BLaER1 (cell line): ENCODE results near the gene RNASE12.

Experiments used
- H3K27ac ChIP-seq: shearing (Covaris generic); formaldehyde crosslinking; 2 replicates; pipeline ENCODE4 v1.8.1; 2022
- H3K27me3 ChIP-seq: shearing (Covaris generic); formaldehyde crosslinking; 2 replicates; pipeline ENCODE4 v1.8.1; 2022
- H3K36me3 ChIP-seq: shearing (Covaris generic); formaldehyde crosslinking; 2 replicates; pipeline ENCODE4 v1.8.1; 2022
- H3K4me1 ChIP-seq: shearing (Covaris generic); formaldehyde crosslinking; 2 replicates; pipeline ENCODE4 v1.8.1; 2022
- H3K4me2 ChIP-seq: shearing (Covaris generic); formaldehyde crosslinking; 2 replicates; pipeline ENCODE4 v1.8.1; 2022
- H3K4me3 ChIP-seq: shearing (Covaris generic); formaldehyde crosslinking; 2 replicates; pipeline ENCODE4 v1.8.1; 2022
- H3K9ac ChIP-seq: shearing (Covaris generic); formaldehyde crosslinking; 2 replicates; pipeline ENCODE4 v1.8.1; 2022
- H3K9me3 ChIP-seq: shearing (Covaris generic); formaldehyde crosslinking; 2 replicates; pipeline ENCODE4 v1.8.1; 2022
- H4K20me1 ChIP-seq: shearing (Covaris generic); formaldehyde crosslinking; 2 replicates; pipeline ENCODE4 v1.8.1; 2022
- Cebpa-rat ChIP-seq: shearing (Covaris generic); IDR thresholded peaks from 2 replicates; pipeline ENCODE4 v1.8.1; 2022

Gene RNASE12

DNA sequence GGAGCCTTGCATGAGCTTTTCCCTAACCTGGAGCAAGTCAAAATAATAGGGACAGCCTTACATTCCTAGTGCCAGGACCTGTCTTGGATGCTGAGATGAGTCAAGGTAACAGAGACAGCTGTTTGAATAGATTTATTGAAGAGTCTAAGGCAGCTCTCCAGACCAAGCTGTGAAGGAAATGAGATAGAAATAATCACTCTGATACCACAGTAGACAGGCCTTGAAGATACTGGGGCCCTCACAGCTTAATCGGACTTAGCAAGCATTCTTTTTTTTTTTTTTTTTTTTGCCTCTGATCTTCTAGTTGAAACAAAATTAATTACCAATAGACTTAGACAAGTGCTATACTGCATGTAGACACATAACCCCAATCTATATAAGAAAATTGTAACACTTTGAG lies 27.2 kb downstream of the RNASE12 start:
- H3K27me3 ChIP-seq: no peaks in the 10 kb centered on the region
- no peak for TF ChIP-seq Cebpa-rat
- H4K20me1 ChIP-seq: no peaks in the 10 kb centered on the region
- no peaks in the 10 kb centered on the region for H3K36me3 ChIP-seq
- H3K4me3 ChIP-seq: no peak overlapping the region
- H3K27ac ChIP-seq: no peak overlapping the region
- no peak overlapping the region for H3K4me2 ChIP-seq
- H3K9me3 ChIP-seq: peaks cover 10% of the 10 kb centered on the region
- no peaks in the 10 kb centered on the region for H3K4me1 ChIP-seq
- H3K9ac ChIP-seq: no peak overlapping the region

GRCh38 chr14:20560961-20561360 lies 30.2 kb downstream of the RNASE12 start, which contains the start of gene RNASE9:
Gene RNASE9 (minus strand): TSS chr14:20561047.
- Histone ChIP-seq H4K20me1 (no peaks in the 10 kb centered on the region), H3K27me3 (no peaks in the 10 kb centered on the region), H3K9ac (no peak within 1 kb of the TSS), H3K4me3 (no peak within 1 kb of the TSS), H3K9me3 (no peaks in the 10 kb centered on the region), H3K4me1 (no peaks in the 10 kb centered on the region), H3K4me2 (no peak within 1 kb of the TSS), H3K27ac (no peak within 1 kb of the TSS), H3K36me3 (no peaks in the 10 kb centered on the region)
- no peak for TF ChIP-seq Cebpa-rat

GRCh38 chr14:20559461-20559904 lies 31.7 kb downstream of the RNASE12 start:
- H3K9me3 ChIP-seq: no peaks in the 10 kb centered on the region
- no peak overlapping the region for H3K4me2 ChIP-seq
- H3K36me3 ChIP-seq: no peaks in the 10 kb centered on the region
- no peak overlapping the region for H3K4me3 ChIP-seq
- TF ChIP-seq Cebpa-rat: no peak
- no peaks in the 10 kb centered on the region for H3K27me3 ChIP-seq
- no peak overlapping the region for H3K9ac ChIP-seq
- H4K20me1 ChIP-seq: no peaks in the 10 kb centered on the region
- no peaks in the 10 kb centered on the region for H3K4me1 ChIP-seq
- no peak overlapping the region for H3K27ac ChIP-seq

DNA sequence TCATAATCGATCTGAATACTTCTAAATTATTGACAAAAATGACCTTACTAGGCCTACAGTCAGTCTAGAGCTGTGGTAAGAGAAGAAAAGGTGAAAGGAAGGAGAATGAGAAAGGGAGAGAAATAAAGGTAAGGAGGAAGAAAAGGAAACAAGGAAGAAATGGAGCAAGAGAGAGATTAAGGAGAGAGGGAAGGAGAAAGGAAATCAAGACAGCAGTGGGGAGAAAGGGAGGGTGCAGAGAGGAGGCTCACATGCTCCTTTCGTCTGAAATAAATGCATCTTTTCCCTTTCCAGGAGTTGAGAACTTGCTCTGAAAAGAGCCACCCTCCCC lies 34.0 kb downstream of the RNASE12 start:
- no peaks in the 10 kb centered on the region for H3K36me3 ChIP-seq
- TF ChIP-seq Cebpa-rat: no peak
- H3K27me3 ChIP-seq: no peaks in the 10 kb centered on the region
- H4K20me1 ChIP-seq: no peaks in the 10 kb centered on the region
- no peaks in the 10 kb centered on the region for H3K9me3 ChIP-seq
- no peak overlapping the region for H3K9ac ChIP-seq
- no peak overlapping the region for H3K4me2 ChIP-seq
- H3K27ac ChIP-seq: no peak overlapping the region
- no peaks in the 10 kb centered on the region for H3K4me1 ChIP-seq
- no peak overlapping the region for H3K4me3 ChIP-seq

DNA sequence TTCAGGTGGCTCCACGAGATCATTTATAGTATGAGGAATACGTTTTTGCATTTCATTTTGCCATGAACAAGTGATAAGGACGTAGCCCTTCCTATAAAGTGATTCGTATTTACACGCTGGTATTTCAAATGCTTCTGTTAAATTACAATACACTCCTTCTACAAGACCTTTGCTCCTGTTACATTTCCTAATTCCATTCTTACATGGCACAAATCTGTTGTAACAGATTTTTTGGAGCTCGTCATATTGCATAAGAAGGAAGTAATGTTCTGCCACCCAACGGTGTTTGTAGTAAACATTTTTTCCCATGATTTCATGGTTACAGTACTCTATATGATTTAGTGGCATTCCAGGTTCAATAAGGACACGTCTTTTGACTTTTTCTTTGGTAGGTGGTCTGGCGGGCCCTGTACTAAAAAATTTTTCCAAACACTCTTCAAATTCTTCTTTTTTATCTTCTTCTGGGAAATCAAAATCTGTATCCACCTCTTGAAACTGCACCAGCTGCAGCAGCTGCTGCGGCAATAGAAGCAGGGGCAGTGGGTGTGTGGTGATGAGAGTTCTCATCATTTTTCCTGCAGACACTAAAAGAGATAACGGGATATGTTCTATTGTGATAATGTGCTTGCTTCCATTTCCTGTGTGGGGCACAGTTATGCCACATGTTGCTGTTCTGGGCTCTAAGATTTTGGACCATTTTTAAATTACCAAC lies 34.5 kb downstream of the RNASE12 start:
- H3K4me3 ChIP-seq: no peak overlapping the region
- H3K9me3 ChIP-seq: no peaks in the 10 kb centered on the region
- H3K9ac ChIP-seq: no peak overlapping the region
- H3K4me1 ChIP-seq: no peaks in the 10 kb centered on the region
- H3K36me3 ChIP-seq: no peaks in the 10 kb centered on the region
- no peaks in the 10 kb centered on the region for H3K27me3 ChIP-seq
- TF ChIP-seq Cebpa-rat: no peak
- no peak overlapping the region for H3K4me2 ChIP-seq
- H4K20me1 ChIP-seq: no peaks in the 10 kb centered on the region
- H3K27ac ChIP-seq: no peak overlapping the region

DNA sequence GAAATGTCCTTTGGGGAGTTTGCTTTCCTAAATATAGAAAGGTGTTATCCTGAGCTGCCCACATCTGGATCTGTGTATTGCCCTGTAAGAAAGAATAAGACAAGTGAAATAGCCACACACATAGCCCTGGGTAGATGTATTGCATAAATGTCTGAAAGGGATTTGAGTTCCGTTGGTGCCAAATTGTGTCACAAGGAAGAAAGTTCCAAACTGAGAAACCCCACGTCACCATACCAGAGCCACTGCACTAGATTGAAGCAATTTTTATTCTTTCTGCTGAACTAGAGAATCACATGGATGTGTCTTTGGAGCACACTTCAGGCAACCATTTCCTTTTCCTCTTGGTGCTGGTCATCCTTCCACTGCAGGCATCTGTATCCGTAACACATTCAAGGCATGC lies 35.3 kb downstream of the RNASE12 start:
- no peak for TF ChIP-seq Cebpa-rat
- Histone ChIP-seq H3K36me3 (no peaks in the 10 kb centered on the region), H4K20me1 (no peaks in the 10 kb centered on the region), H3K9ac (no peak overlapping the region), H3K4me2 (no peak overlapping the region), H3K27ac (no peak overlapping the region), H3K4me3 (no peak overlapping the region), H3K27me3 (no peaks in the 10 kb centered on the region), H3K4me1 (no peaks in the 10 kb centered on the region), H3K9me3 (no peaks in the 10 kb centered on the region)

- H3K4me1 ChIP-seq: no peaks in the 10 kb centered on the region
- no peak overlapping the region for H3K27ac ChIP-seq
- no peak for TF ChIP-seq Cebpa-rat
- H3K9me3 ChIP-seq: no peaks in the 10 kb centered on the region
- H3K4me3 ChIP-seq: no peak overlapping the region
- no peak overlapping the region for H3K9ac ChIP-seq
- no peak overlapping the region for H3K4me2 ChIP-seq
- no peaks in the 10 kb centered on the region for H3K27me3 ChIP-seq
- no peaks in the 10 kb centered on the region for H4K20me1 ChIP-seq
- H3K36me3 ChIP-seq: no peaks in the 10 kb centered on the region
These were observed 38.2 kb downstream of the RNASE12 start for GRCh38 chr14:20553024-20553423.

- no peaks in the 10 kb centered on the region for H3K36me3 ChIP-seq
- H3K9ac ChIP-seq: no peak overlapping the region
- no peaks in the 10 kb centered on the region for H4K20me1 ChIP-seq
- no peaks in the 10 kb centered on the region for H3K9me3 ChIP-seq
- no peaks in the 10 kb centered on the region for H3K4me1 ChIP-seq
- no peak overlapping the region for H3K4me3 ChIP-seq
- no peak overlapping the region for H3K27ac ChIP-seq
- H3K27me3 ChIP-seq: no peaks in the 10 kb centered on the region
- no peak for TF ChIP-seq Cebpa-rat
- no peak overlapping the region for H3K4me2 ChIP-seq
These were observed 39.6 kb downstream of the RNASE12 start for GRCh38 chr14:20551606-20552005.

DNA sequence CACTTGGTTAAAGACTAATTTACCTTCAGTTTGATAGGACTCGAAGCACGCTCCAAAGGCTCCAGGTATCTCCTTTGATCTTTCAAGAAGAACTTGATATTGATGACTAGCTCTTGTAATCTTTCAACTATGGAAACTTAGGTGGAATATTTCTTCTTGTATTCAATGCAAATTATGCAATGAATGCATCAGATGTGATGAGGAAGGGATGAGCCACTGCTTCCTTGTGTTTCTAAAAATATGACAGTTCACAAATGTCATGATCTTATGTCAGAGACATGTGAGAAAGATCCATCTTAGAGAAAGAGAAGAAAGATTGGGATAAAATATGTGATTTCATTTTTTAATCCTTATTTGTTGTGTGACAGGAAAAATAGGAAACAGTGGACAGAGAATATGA lies 40.2 kb downstream of the RNASE12 start:
- Histone ChIP-seq H4K20me1 (no peaks in the 10 kb centered on the region), H3K27ac (no peak overlapping the region), H3K27me3 (no peaks in the 10 kb centered on the region), H3K4me1 (no peaks in the 10 kb centered on the region), H3K9ac (no peak overlapping the region), H3K4me2 (no peak overlapping the region), H3K36me3 (no peaks in the 10 kb centered on the region), H3K4me3 (no peak overlapping the region), H3K9me3 (no peaks in the 10 kb centered on the region)
- no peak for TF ChIP-seq Cebpa-rat

DNA sequence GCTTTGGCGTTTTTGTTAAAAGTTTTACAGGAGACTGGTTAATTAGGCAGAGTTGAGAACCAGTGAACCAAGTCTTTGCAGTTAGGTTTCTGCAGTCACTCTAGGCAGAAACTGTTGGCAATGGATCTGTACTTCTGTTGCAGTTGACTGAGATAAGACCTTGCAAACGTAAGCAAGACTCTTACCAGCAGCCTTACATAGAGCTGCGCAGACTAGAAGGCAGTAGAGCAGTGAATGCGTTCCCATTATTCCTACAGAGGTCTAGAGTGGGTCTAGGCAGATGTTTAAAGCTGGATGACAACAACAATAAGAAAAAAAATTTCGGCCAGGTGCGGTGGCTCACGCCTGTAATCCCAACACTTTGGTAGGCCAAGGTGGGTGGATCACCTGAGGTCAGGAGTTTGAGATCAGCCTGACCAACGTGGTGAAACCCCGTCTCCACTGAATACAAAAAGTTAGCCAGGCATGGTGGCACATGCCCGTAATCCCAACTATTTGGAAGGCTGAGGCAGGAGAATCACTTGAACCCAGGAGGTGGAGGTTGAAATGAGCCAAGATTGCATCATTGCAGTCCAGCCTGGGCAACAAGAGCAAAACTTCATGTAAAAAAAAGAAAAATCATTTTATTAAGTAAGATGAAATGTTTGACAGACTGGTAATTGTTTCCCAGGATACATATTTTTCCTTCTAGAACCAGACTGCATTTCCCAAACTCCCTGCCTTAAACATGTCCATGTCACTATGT lies 42.6 kb downstream of the RNASE12 start:
- no peaks in the 10 kb centered on the region for H4K20me1 ChIP-seq
- no peak overlapping the region for H3K27ac ChIP-seq
- no peaks in the 10 kb centered on the region for H3K27me3 ChIP-seq
- H3K36me3 ChIP-seq: no peaks in the 10 kb centered on the region
- H3K9me3 ChIP-seq: no peaks in the 10 kb centered on the region
- no peak overlapping the region for H3K4me2 ChIP-seq
- no peak overlapping the region for H3K9ac ChIP-seq
- H3K4me1 ChIP-seq: no peaks in the 10 kb centered on the region
- no peak overlapping the region for H3K4me3 ChIP-seq
- no peak for TF ChIP-seq Cebpa-rat
